Nephron progenitor cell (in vitro differentiated cells): ENCODE results near the gene ERLEC1.

Experiments
- DNase-seq: peaks from one replicate; pipeline ENCODE4 v3.0.0; 2021
- H3K27ac Mint-ChIP-seq: 2 replicates; pipeline ENCODE4 v1.8.0; 2021; ENCODE audit warnings: mild to moderate bottlenecking, moderate library complexity, mixed read lengths
- H3K27me3 Mint-ChIP-seq: 2 replicates; pipeline ENCODE4 v1.8.0; 2021; ENCODE audit warnings: mild to moderate bottlenecking, low read depth, mixed read lengths; ENCODE audit not compliant: poor library complexity
- H3K36me3 Mint-ChIP-seq: 2 replicates; pipeline ENCODE4 v1.8.0; 2021; ENCODE audit warnings: low read depth, mixed read lengths
- H3K4me1 Mint-ChIP-seq: 2 replicates; pipeline ENCODE4 v1.8.0; 2021; ENCODE audit warnings: mixed read lengths
- H3K4me3 Mint-ChIP-seq: 2 replicates; pipeline ENCODE4 v1.8.0; 2021; ENCODE audit warnings: mild to moderate bottlenecking, moderate library complexity, mixed read lengths
- H3K9me3 Mint-ChIP-seq: 2 replicates; pipeline ENCODE4 v1.8.0; 2021; ENCODE audit warnings: mild to moderate bottlenecking, moderate library complexity, mixed read lengths
- CTCF ChIP-seq: fragments of 200-600 bp; sonication (generic); IDR thresholded peaks from 2 replicates; pipeline ENCODE4 v1.5.0; 2021; ENCODE audit warnings: antibody characterized with exemption

ERLEC1 gene

GRCh38 chr2:53777134-53777533, 9.7 kb upstream of the ERLEC1 start:
- H3K4me1 Mint-ChIP-seq, result no peaks in the 10 kb centered on the region
- no peaks in the 10 kb centered on the region for H3K27me3 Mint-ChIP-seq
- peaks cover 64% of the 10 kb centered on the region for H3K36me3 Mint-ChIP-seq
- TF ChIP-seq CTCF, result no peak
- no peak for DNase-seq
- H3K9me3 Mint-ChIP-seq, result peaks cover 4% of the 10 kb centered on the region
- no peak overlapping the region for H3K27ac Mint-ChIP-seq
- H3K4me3 Mint-ChIP-seq, result no peak overlapping the region

- H3K4me1 Mint-ChIP-seq, result peaks cover 10% of the 10 kb centered on the region
- peaks cover 62% of the 10 kb centered on the region for H3K36me3 Mint-ChIP-seq
- no peak overlapping the region for H3K4me3 Mint-ChIP-seq
- H3K27me3 Mint-ChIP-seq, result no peaks in the 10 kb centered on the region
- no peaks in the 10 kb centered on the region for H3K9me3 Mint-ChIP-seq
- TF ChIP-seq CTCF, result no peak
- DNase-seq, result no peak
- H3K27ac Mint-ChIP-seq, result no peak overlapping the region
Observed at GRCh38 chr2:53778536-53779162, 8.2 kb upstream of the ERLEC1 start.

GRCh38 chr2:53780056-53780455, 6.8 kb upstream of the ERLEC1 start:
- H3K4me1 Mint-ChIP-seq, result peaks cover 24% of the 10 kb centered on the region
- H3K27me3 Mint-ChIP-seq, result no peaks in the 10 kb centered on the region
- no peaks in the 10 kb centered on the region for H3K9me3 Mint-ChIP-seq
- DNase-seq, result no peak
- no peak overlapping the region for H3K4me3 Mint-ChIP-seq
- no peak overlapping the region for H3K27ac Mint-ChIP-seq
- peaks cover 54% of the 10 kb centered on the region for H3K36me3 Mint-ChIP-seq
- no peak for TF ChIP-seq CTCF

GRCh38 chr2:53782676-53783075, 4.2 kb upstream of the ERLEC1 start:
- peaks cover 34% of the 10 kb centered on the region for H3K4me1 Mint-ChIP-seq
- peaks cover 39% of the 10 kb centered on the region for H3K36me3 Mint-ChIP-seq
- no peak for DNase-seq
- H3K9me3 Mint-ChIP-seq, result no peaks in the 10 kb centered on the region
- no peak overlapping the region for H3K4me3 Mint-ChIP-seq
- peaks cover 3% of the 10 kb centered on the region for H3K27me3 Mint-ChIP-seq
- TF ChIP-seq CTCF, result no peak
- H3K27ac Mint-ChIP-seq, result no peak overlapping the region

- peak overlapping the region; percentile 5 for H3K27ac Mint-ChIP-seq
- H3K27me3 Mint-ChIP-seq, result peaks cover 5% of the 10 kb centered on the region
- peaks cover 46% of the 10 kb centered on the region for H3K4me1 Mint-ChIP-seq
- H3K9me3 Mint-ChIP-seq, result no peaks in the 10 kb centered on the region
- no peak for DNase-seq
- peaks cover 26% of the 10 kb centered on the region for H3K36me3 Mint-ChIP-seq
- TF ChIP-seq CTCF, result no peak
- peak overlapping the region; percentile 98 for H3K4me3 Mint-ChIP-seq
Observed at GRCh38 chr2:53784436-53784835, 2.4 kb upstream of the ERLEC1 start.

GRCh38 chr2:53785366-53785765, 1.5 kb upstream of the ERLEC1 start:
- no peak for DNase-seq
- Mint-ChIP-seq H3K4me3 (peak overlapping the region; percentile 98), H3K9me3 (no peaks in the 10 kb centered on the region), H3K27ac (no peak overlapping the region), H3K27me3 (peaks cover 5% of the 10 kb centered on the region), H3K36me3 (peaks cover 17% of the 10 kb centered on the region), H3K4me1 (peaks cover 46% of the 10 kb centered on the region)
- no peak for TF ChIP-seq CTCF
